Kidney epithelial cell (primary cell): Measurements from ENCODE around the gene STK36. TPM values are rescaled to one million over a fixed set of nuclear protein-coding genes. Genes with fewer than 3 reads are reported as not detected.

ENCODE experiments used
- DNase-seq: peaks from one replicate; pipeline ENCODE4 v3.0.0-alpha.2; 2010; ENCODE audit warnings: low read depth
- H3K27me3 ChIP-seq: 2 replicates; pipeline ENCODE4 v1.6.0; 2011; ENCODE audit warnings: low read length; ENCODE audit not compliant: control insufficient read depth, insufficient read depth
- H3K36me3 ChIP-seq: 2 replicates; pipeline ENCODE4 v1.5.1; 2011; ENCODE audit warnings: low read length; ENCODE audit not compliant: control insufficient read depth, insufficient read depth
- H3K4me3 ChIP-seq: 2 replicates; pipeline ENCODE4 v1.5.1; 2011; ENCODE audit warnings: low read depth, mild to moderate bottlenecking, control low read depth, low read length
- total RNA-seq: library from RNA; depleted of rRNA; stranded (reverse); fragments of >200 nt; gene quantifications from 2 replicates; pipeline ENCODE4 v1.2.3, GENCODE V29; 2015
- TF ChIP-seq, protein P1 (sequence below): IDR thresholded peaks from 2 replicates; pipeline ENCODE4 v1.5.1; 2011; ENCODE audit warnings: mild to moderate bottlenecking, moderate library complexity, low read length, control low read depth, inconsistent platforms; ENCODE audit not compliant: insufficient read depth, poor library complexity, severe bottlenecking

The STK36 gene, protein sequence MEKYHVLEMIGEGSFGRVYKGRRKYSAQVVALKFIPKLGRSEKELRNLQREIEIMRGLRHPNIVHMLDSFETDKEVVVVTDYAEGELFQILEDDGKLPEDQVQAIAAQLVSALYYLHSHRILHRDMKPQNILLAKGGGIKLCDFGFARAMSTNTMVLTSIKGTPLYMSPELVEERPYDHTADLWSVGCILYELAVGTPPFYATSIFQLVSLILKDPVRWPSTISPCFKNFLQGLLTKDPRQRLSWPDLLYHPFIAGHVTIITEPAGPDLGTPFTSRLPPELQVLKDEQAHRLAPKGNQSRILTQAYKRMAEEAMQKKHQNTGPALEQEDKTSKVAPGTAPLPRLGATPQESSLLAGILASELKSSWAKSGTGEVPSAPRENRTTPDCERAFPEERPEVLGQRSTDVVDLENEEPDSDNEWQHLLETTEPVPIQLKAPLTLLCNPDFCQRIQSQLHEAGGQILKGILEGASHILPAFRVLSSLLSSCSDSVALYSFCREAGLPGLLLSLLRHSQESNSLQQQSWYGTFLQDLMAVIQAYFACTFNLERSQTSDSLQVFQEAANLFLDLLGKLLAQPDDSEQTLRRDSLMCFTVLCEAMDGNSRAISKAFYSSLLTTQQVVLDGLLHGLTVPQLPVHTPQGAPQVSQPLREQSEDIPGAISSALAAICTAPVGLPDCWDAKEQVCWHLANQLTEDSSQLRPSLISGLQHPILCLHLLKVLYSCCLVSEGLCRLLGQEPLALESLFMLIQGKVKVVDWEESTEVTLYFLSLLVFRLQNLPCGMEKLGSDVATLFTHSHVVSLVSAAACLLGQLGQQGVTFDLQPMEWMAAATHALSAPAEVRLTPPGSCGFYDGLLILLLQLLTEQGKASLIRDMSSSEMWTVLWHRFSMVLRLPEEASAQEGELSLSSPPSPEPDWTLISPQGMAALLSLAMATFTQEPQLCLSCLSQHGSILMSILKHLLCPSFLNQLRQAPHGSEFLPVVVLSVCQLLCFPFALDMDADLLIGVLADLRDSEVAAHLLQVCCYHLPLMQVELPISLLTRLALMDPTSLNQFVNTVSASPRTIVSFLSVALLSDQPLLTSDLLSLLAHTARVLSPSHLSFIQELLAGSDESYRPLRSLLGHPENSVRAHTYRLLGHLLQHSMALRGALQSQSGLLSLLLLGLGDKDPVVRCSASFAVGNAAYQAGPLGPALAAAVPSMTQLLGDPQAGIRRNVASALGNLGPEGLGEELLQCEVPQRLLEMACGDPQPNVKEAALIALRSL (N-terminal part only)
- 30.0 and 49.3 TPM in 2 replicates for total RNA-seq

DNA sequence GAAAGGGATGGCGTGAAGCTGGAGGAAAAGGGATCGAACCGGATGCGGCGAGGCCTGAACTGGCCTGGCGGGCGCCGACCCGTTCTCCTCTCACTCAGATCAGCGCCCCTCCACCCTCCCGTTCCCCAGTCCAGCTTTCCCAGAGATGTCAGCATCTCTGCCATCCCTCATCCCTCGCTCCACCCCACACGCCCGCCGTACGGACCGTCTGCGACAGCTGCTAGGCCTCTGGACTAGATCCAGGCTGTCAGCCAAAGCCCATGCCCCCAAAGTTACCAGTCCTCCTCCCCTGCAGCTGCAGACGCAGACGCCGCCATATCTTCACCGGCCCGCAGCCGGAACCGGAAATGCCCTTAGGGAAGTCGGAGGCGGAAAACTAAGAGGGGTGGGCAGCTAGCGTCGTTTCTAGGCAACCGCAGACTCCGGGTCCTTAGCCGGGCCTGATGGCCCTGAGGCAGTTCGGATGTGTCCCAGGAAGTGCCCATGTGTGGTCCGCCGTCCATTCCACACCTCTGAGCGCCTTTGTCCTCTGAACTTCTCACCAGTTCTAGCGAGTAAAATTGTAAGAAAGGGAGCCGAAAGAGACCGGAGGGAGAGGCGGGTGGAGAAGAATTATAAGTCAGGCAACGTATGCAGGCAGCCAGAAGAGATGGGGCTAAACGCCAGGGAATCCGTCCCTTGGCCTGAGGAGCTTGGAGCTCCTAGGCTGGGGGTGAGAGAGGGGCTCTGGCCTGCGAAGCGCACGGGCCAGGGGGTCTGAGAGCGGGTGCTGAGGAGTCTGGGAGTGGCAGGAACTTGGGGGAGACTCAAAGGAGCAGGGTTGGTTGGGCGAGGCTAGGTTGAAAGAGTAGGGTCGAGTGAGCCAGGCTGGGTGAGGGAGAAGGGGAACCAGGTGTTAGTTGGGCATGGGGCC, at the start of gene STK36, which contains the start of gene RNF25:
Gene STK36, plus strand, starts transcription at position 433 of the 913 bp plus-strand sequence. CDS start 744 bp downstream, outside the sequence.
Gene RNF25, minus strand, starts transcription at position 349 of the 913 bp plus-strand sequence. Its CDS starts 32 bp downstream, at position 317.
- H3K4me3 ChIP-seq: peak within 1 kb of the TSS; percentile 92
- H3K27me3 ChIP-seq: no peaks in the 10 kb centered on the region
- DNase-seq: peak; percentile 67
- TF ChIP-seq, protein P1, sequence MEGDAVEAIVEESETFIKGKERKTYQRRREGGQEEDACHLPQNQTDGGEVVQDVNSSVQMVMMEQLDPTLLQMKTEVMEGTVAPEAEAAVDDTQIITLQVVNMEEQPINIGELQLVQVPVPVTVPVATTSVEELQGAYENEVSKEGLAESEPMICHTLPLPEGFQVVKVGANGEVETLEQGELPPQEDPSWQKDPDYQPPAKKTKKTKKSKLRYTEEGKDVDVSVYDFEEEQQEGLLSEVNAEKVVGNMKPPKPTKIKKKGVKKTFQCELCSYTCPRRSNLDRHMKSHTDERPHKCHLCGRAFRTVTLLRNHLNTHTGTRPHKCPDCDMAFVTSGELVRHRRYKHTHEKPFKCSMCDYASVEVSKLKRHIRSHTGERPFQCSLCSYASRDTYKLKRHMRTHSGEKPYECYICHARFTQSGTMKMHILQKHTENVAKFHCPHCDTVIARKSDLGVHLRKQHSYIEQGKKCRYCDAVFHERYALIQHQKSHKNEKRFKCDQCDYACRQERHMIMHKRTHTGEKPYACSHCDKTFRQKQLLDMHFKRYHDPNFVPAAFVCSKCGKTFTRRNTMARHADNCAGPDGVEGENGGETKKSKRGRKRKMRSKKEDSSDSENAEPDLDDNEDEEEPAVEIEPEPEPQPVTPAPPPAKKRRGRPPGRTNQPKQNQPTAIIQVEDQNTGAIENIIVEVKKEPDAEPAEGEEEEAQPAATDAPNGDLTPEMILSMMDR: no peak
- no peaks in the 10 kb centered on the region for H3K36me3 ChIP-seq

DNA sequence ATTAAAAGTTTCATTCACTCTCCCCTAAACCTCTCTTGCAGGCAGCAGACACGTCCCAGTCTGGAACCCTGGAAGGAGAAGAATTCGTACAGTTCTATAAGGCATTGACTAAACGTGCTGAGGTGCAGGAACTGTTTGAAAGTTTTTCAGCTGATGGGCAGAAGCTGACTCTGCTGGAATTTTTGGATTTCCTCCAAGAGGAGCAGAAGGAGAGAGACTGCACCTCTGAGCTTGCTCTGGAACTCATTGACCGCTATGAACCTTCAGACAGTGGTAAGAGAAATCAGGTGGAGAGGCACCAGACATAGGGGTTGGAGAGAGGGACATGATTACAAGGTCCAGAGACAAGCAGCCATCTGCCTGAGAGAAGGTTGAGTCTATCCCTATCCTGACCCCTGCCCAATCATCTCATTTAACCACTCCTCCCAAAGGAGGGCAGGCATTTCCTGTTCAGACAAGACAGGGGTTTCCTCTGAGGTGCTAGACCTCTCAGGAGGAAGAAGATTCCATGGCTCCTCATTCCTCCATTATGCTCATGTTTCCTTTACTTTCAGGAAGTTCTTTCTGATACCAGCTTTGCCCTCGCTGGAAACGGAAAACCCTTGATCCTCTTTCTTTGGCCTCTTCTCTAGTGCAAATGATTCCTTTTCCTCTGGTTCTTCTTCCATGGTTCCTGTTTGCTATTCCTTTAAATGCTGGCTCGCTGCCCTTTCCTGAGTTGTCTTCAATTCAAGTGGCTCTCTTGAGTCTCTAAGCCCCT, 49.1 kb upstream of the STK36 start:
- no peak for DNase-seq
- TF ChIP-seq, protein P1: no peak
- Histone ChIP-seq H3K4me3 (no peak overlapping the region), H3K27me3 (no peaks in the 10 kb centered on the region), H3K36me3 (no peaks in the 10 kb centered on the region)

DNA sequence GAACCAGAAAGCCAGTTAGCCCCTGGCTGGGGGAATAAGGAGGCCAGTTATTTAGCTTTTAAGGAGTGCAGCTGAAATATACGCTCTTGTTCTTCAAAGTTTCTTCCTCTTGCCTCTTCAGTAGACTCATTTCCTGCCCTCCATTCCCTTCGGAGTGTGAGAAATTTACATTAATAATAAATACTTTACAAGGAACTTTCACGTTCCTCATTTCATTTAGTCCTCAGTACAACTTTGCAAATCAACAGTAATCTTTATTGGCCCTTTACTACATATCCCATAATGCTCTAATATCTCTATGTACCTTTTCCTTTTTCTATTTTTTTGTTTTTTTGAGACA, 48.5 kb upstream of the STK36 start:
- no peaks in the 10 kb centered on the region for H3K36me3 ChIP-seq
- no peak for DNase-seq
- TF ChIP-seq, protein P1: no peak
- H3K27me3 ChIP-seq: no peaks in the 10 kb centered on the region
- H3K4me3 ChIP-seq: no peak overlapping the region

DNA sequence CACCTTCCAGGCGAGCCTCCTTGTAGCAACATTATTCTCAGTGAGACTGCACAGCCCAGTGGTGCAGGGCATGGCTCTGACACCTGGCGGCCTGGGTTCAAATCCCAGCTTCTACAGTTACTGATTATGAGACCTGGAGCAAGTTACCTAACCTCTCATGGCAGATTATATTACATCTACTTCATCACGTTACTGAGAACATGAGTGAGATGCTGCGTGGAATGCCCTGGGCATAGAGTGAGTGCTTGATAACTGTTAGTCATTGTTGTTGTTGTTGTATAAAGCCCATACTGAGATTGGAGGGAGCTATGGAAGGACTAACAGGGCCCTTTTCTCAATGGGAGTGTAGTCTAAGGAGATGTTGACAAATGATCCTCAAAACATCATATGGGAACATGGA, 45.5 kb upstream of the STK36 start:
- TF ChIP-seq, protein P1: no peak
- no peak for DNase-seq
- Histone ChIP-seq H3K36me3 (no peaks in the 10 kb centered on the region), H3K4me3 (no peak overlapping the region), H3K27me3 (no peaks in the 10 kb centered on the region)
